Mucosa of gallbladder (tissue), 1 donor: ENCODE results near the gene ORM2. TPM values are rescaled to one million over a fixed set of nuclear protein-coding genes. Genes with fewer than 3 reads are reported as not detected.

ENCODE experiments used
- DNase-seq: peaks from one replicate; pipeline ENCODE4 v3.0.0-alpha.2; 2020; ENCODE audit warnings: low spot score
- total RNA-seq: library from RNA; stranded (reverse); gene quantifications from one replicate; pipeline ENCODE4 v1.2.1, GENCODE V29; 2021
- donor health status: DM: no; HTN: no; CAD: no.

The ORM2 gene
- total RNA-seq, 1 donor from 2014 or later: 2.8 TPM

GRCh38 chr9:114370251-114370967 is 40.7 kb downstream of the ORM2 start:
- no peak for DNase-seq

- no peak for DNase-seq
Measured at GRCh38 chr9:114370968-114371320, 41.3 kb downstream of the ORM2 start.

GRCh38 chr9:114371343-114371944 is 41.8 kb downstream of the ORM2 start:
- no peak for DNase-seq

GRCh38 chr9:114371973-114372917 is 42.6 kb downstream of the ORM2 start:
- no peak for DNase-seq

GRCh38 chr9:114372921-114373448 is 43.3 kb downstream of the ORM2 start:
- peak; percentile 71 for DNase-seq

GRCh38 chr9:114373960-114374730 is 44.5 kb downstream of the ORM2 start:
- DNase-seq: no peak

- DNase-seq: no peak
Measured at GRCh38 chr9:114374936-114375335, 45.3 kb downstream of the ORM2 start.

- DNase-seq: no peak
Measured at GRCh38 chr9:114375386-114376175, 45.9 kb downstream of the ORM2 start.

GRCh38 chr9:114376586-114377445 is 47.1 kb downstream of the ORM2 start:
- no peak for DNase-seq

- no peak for DNase-seq
Measured at GRCh38 chr9:114378016-114378415, 48.3 kb downstream of the ORM2 start.

- no peak for DNase-seq
Measured at GRCh38 chr9:114378883-114379282, 49.2 kb downstream of the ORM2 start.

Other genes starting within 250 kb of the ORM2 start
- gene KIF12, start 230.6 kb upstream of the ORM2 start, total RNA-seq: 212 TPM
- 41.1 TPM for gene COL27A1, start 174.3 kb upstream of the ORM2 start, total RNA-seq
- 12.7 TPM for gene ORM1, start 6.8 kb upstream of the ORM2 start, total RNA-seq
- 41.0 TPM for gene AKNA, start 58.1 kb downstream of the ORM2 start, total RNA-seq
- 9.2 TPM for gene WHRN, start 175.6 kb downstream of the ORM2 start, total RNA-seq